HEK293 (cell line): ENCODE results near the gene ENDOG.

Experiments used
- ELK4 ChIP-seq: IDR thresholded peaks from 2 replicates; pipeline ENCODE4 v1.6.1; 2011; ENCODE audit warnings: mild to moderate bottlenecking, low read depth, low read length, borderline replicate concordance
- MEIS1 ChIP-seq: sonication (generic); formaldehyde crosslinking; IDR thresholded peaks from 2 replicates; pipeline ENCODE4 v1.8.1; 2022; ENCODE audit warnings: missing genetic modification reagents, mild to moderate bottlenecking, borderline replicate concordance
- SCRT2 ChIP-seq: fragments of 450-650 bp; formaldehyde crosslinking; IDR thresholded peaks from 2 replicates; pipeline ENCODE4 v1.5.1; 2016; ENCODE audit warnings: missing biosample characterization, missing genetic modification characterization
- SP7 ChIP-seq: fragments of 450-650 bp; formaldehyde crosslinking; IDR thresholded peaks from 2 replicates; pipeline ENCODE4 v1.5.1; 2016; ENCODE audit warnings: missing biosample characterization, missing genetic modification characterization
- ZFHX2 ChIP-seq: fragments of 450-650 bp; formaldehyde crosslinking; conservative IDR thresholded peaks from 2 replicates; pipeline ENCODE4 v1.5.1; 2016; ENCODE audit warnings: missing biosample characterization, missing genetic modification characterization
- ZNF184 ChIP-seq: fragments of 450-650 bp; IDR thresholded peaks from 2 replicates; pipeline ENCODE4 v1.5.1; 2018; ENCODE audit warnings: missing biosample characterization, mild to moderate bottlenecking, missing genetic modification characterization
- ZNF223 ChIP-seq: fragments of 450-650 bp; formaldehyde crosslinking; IDR thresholded peaks from 2 replicates; pipeline ENCODE4 v1.5.1; 2016; ENCODE audit warnings: missing biosample characterization, missing genetic modification characterization
- ZNF23 ChIP-seq: fragments of 450-650 bp; formaldehyde crosslinking; IDR thresholded peaks from 2 replicates; pipeline ENCODE4 v1.5.1; 2016; ENCODE audit warnings: missing biosample characterization, missing genetic modification characterization, borderline replicate concordance
- ZNF423 ChIP-seq: fragments of 450-650 bp; formaldehyde crosslinking; IDR thresholded peaks from 2 replicates; pipeline ENCODE4 v1.5.1; 2016; ENCODE audit warnings: missing biosample characterization, missing genetic modification characterization
- ZNF513 ChIP-seq: fragments of 450-650 bp; IDR thresholded peaks from 2 replicates; pipeline ENCODE4 v1.5.1; 2018; ENCODE audit warnings: missing biosample characterization, missing genetic modification characterization
- ZNF548 ChIP-seq: fragments of 450-650 bp; formaldehyde crosslinking; IDR thresholded peaks from 2 replicates; pipeline ENCODE4 v1.5.1; 2016; ENCODE audit warnings: missing biosample characterization, missing genetic modification characterization
- ZNF664 ChIP-seq: fragments of 450-650 bp; formaldehyde crosslinking; IDR thresholded peaks from 2 replicates; pipeline ENCODE4 v1.5.1; 2016; ENCODE audit warnings: missing biosample characterization, missing genetic modification characterization
- ZNF768 ChIP-seq: fragments of 450-650 bp; formaldehyde crosslinking; IDR thresholded peaks from 2 replicates; pipeline ENCODE4 v1.5.1; 2018; ENCODE audit warnings: missing biosample characterization, mild to moderate bottlenecking, missing genetic modification characterization
- ZNF791 ChIP-seq: fragments of 450-650 bp; formaldehyde crosslinking; IDR thresholded peaks from 2 replicates; pipeline ENCODE4 v1.5.1; 2016; ENCODE audit warnings: missing biosample characterization, missing genetic modification characterization
- ZXDB ChIP-seq: fragments of 450-650 bp; formaldehyde crosslinking; IDR thresholded peaks from 2 replicates; pipeline ENCODE4 v1.5.1; 2016; ENCODE audit warnings: missing biosample characterization, missing genetic modification characterization
- TF ChIP-seq, protein P1 (sequence below): fragments of 450-650 bp; formaldehyde crosslinking; IDR thresholded peaks from 2 replicates; pipeline ENCODE4 v1.5.1; 2016; ENCODE audit warnings: missing biosample characterization, missing genetic modification characterization
- TF ChIP-seq, protein P2 (sequence below): fragments of 450-650 bp; formaldehyde crosslinking; IDR thresholded peaks from 2 replicates; pipeline ENCODE4 v1.5.1; 2016; ENCODE audit warnings: missing biosample characterization, missing genetic modification characterization, borderline replicate concordance
- TF ChIP-seq, protein P3 (sequence below): fragments of 450-650 bp; formaldehyde crosslinking; IDR thresholded peaks from 2 replicates; pipeline ENCODE4 v1.5.1; 2016; ENCODE audit warnings: missing biosample characterization, missing genetic modification characterization, low read depth

Gene ENDOG

DNA sequence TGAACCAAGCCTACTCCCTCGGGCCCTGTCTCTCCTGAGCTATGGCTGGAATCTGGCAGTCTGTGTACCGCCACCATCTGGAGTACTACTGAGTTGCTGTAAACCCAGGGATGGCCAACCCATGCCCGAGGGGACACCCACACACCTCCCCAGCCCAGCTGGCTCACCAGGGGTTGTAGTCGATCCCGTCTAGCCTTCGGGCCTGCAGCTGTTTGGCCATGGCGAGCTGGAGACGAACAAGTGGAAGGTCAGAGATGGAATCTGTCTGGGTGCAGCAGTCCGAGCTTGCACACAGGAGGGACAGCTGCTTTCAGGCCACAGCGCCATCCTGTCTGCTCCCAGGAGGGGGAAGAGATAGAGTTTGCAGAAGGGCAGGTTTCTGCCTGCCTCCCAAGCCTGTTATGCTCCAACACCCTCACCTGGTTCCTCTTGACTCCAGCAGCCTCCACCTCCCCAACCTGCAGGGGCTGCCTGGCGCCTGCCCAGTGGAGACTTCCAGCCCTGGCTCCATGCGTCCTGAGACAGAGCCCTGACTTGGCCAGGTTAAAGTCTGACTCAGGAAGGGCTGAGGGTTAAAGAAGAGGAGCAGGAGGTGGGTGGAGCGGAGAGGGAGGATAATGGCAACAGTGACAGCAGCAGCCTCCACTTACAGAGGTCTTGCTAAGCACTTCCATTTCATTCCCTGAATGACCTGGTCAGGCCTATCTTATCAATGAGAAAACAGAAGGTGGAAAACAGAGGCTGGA lies 27.1 kb downstream of the ENDOG start (continued):
- TF ChIP-seq SP7 (tag by site-specific recombination) = no peak
- no peak for TF ChIP-seq ZNF223 (tag by site-specific recombination)
- no peak for TF ChIP-seq SCRT2
- TF ChIP-seq ZNF791 = no peak
- no peak for TF ChIP-seq ZNF23 (tag by site-specific recombination)
- TF ChIP-seq, protein P1, sequence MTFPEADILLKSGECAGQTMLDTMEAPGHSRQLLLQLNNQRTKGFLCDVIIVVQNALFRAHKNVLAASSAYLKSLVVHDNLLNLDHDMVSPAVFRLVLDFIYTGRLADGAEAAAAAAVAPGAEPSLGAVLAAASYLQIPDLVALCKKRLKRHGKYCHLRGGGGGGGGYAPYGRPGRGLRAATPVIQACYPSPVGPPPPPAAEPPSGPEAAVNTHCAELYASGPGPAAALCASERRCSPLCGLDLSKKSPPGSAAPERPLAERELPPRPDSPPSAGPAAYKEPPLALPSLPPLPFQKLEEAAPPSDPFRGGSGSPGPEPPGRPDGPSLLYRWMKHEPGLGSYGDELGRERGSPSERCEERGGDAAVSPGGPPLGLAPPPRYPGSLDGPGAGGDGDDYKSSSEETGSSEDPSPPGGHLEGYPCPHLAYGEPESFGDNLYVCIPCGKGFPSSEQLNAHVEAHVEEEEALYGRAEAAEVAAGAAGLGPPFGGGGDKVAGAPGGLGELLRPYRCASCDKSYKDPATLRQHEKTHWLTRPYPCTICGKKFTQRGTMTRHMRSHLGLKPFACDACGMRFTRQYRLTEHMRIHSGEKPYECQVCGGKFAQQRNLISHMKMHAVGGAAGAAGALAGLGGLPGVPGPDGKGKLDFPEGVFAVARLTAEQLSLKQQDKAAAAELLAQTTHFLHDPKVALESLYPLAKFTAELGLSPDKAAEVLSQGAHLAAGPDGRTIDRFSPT (tag by site-specific recombination) = no peak
- TF ChIP-seq ZNF513 (tag by site-specific recombination) = no peak
- TF ChIP-seq, protein P2, sequence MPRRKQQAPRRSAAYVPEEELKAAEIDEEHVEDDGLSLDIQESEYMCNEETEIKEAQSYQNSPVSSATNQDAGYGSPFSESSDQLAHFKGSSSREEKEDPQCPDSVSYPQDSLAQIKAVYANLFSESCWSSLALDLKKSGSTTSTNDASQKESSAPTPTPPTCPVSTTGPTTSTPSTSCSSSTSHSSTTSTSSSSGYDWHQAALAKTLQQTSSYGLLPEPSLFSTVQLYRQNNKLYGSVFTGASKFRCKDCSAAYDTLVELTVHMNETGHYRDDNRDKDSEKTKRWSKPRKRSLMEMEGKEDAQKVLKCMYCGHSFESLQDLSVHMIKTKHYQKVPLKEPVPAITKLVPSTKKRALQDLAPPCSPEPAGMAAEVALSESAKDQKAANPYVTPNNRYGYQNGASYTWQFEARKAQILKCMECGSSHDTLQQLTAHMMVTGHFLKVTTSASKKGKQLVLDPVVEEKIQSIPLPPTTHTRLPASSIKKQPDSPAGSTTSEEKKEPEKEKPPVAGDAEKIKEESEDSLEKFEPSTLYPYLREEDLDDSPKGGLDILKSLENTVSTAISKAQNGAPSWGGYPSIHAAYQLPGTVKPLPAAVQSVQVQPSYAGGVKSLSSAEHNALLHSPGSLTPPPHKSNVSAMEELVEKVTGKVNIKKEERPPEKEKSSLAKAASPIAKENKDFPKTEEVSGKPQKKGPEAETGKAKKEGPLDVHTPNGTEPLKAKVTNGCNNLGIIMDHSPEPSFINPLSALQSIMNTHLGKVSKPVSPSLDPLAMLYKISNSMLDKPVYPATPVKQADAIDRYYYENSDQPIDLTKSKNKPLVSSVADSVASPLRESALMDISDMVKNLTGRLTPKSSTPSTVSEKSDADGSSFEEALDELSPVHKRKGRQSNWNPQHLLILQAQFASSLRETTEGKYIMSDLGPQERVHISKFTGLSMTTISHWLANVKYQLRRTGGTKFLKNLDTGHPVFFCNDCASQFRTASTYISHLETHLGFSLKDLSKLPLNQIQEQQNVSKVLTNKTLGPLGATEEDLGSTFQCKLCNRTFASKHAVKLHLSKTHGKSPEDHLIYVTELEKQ (tag by site-specific recombination) = no peak
- 0 out of 2 replicates have a peak, but pooled peaks have one; percentile 28 for TF ChIP-seq ZNF423
- TF ChIP-seq ELK4 = no peak
- TF ChIP-seq ZFHX2 (tag by site-specific recombination) = peak; percentile 66
- TF ChIP-seq ZNF768 (tag by site-specific recombination) = no peak
- TF ChIP-seq MEIS1 (CRISPR knock-in tag) = no peak
- TF ChIP-seq, protein P3, sequence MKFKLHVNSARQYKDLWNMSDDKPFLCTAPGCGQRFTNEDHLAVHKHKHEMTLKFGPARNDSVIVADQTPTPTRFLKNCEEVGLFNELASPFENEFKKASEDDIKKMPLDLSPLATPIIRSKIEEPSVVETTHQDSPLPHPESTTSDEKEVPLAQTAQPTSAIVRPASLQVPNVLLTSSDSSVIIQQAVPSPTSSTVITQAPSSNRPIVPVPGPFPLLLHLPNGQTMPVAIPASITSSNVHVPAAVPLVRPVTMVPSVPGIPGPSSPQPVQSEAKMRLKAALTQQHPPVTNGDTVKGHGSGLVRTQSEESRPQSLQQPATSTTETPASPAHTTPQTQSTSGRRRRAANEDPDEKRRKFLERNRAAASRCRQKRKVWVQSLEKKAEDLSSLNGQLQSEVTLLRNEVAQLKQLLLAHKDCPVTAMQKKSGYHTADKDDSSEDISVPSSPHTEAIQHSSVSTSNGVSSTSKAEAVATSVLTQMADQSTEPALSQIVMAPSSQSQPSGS = no peak
- no peak for TF ChIP-seq ZNF184
- TF ChIP-seq ZNF664 = no peak
- TF ChIP-seq ZXDB (tag by site-specific recombination) = no peak
- no peak for TF ChIP-seq ZNF548 (tag by site-specific recombination)
